ENCODE results near the gene NOS3.
"Not testable (repeated sequence)": the region's sequence is repeated elsewhere in the genome, so short reads cannot be mapped to it uniquely, and the experiment has no call there.

Gene NOS3

DNA sequence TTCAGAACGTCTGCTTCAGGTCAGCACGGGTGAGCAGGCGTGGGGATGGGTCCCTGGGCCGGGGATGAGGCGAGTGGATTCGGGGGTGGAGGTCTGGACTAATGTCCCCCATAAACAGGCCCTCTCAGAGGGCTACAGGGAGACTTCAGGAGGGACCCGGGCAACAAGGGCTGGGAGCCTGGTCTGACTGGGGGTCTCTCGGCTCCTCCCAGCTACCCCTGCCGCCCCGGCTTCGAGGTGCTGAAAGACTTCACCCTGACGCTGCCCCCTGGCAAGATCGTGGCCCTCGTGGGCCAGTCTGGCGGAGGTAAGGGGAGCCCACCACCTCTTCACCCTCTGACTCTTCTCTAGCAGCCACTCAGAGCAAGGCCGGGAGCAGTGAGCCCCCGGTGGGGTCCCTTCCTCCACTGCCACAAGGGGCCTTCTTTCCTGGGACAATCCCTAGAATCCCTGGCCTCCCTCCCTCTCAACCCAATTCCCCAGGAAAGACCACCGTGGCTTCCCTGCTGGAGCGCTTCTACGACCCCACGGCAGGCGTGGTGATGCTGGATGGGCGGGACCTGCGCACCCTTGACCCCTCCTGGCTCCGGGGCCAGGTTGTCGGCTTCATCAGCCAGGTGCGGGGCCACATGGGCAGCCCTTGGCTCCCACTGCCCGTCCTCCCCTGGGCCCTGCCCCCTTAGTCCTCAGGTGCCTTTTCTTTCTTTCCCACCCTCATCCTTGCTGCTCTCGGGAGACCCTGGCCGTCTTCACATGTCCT, 50.0 kb downstream of the NOS3 start:
- DNase-seq: no peak

- not testable (repeated sequence) for DNase-seq
Observed at GRCh38 chr7:151043449-151043848, 52.6 kb downstream of the NOS3 start.

DNA sequence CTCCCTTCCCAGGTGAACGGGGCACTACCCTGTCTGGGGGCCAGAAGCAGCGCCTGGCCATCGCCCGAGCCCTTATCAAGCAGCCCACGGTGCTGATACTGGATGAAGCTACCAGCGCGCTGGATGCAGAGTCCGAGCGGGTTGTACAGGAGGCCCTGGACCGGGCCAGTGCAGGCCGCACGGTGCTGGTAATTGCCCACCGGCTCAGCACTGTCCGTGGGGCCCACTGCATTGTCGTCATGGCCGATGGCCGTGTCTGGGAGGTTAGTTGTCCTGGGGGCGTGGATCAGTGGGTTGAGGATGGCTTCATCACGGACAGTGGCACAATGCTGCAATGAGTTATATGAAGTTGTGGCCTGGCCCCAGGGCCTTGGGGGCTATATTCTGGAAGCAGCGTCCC, 53.1 kb downstream of the NOS3 start:
- DNase-seq: no peak

GRCh38 chr7:151045262-151045661, 54.4 kb downstream of the NOS3 start:
- no peak for DNase-seq

GRCh38 chr7:151045967-151046366, 55.1 kb downstream of the NOS3 start:
- DNase-seq: no peak

DNA sequence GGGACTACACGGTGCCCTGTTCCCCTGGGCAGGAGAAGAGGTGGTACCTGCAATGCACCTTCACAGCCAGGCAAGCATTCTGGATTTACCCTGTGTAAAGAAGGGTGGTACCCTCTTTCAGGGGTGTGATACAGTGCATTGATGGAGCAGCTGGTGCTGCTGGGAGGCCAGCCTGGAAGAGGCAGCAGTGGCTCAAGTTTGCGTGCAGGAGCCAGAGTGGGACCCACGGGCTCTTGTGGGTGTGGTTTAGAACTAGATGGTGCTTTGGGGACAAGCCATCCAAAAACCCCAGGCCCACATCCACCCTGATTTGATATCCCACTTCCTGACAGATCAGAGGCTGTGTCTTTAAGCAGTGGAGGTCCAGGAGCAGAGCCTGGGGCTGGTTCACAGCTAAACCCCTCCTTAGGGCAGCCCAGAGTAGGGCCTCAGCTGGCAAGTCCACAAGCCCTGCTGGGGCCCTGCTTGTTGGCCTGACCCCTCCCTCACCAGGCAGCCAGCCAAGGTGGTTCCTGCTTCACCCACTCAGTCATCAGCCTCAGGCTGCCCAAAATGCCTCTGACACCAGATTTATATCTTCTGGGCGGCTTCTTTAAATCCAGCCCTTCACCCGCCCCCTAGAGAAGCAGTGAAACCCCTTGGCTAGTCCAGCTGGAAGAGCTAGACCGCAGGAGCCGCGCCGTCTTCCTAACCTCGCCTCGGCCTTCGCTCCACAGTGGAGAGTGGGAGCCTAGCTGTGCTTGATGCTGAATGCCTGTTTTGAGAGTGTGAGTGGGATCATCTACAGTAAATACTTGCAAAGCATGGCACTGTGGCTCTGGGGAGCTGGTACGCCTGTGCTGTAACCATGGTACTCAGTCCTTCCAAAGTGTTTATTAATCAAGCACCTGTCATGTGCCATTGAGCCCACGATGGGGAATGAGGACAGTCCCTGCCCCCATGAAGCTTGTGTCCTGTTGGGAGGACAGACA, 56.1 kb downstream of the NOS3 start:
- no peak for DNase-seq

DNA sequence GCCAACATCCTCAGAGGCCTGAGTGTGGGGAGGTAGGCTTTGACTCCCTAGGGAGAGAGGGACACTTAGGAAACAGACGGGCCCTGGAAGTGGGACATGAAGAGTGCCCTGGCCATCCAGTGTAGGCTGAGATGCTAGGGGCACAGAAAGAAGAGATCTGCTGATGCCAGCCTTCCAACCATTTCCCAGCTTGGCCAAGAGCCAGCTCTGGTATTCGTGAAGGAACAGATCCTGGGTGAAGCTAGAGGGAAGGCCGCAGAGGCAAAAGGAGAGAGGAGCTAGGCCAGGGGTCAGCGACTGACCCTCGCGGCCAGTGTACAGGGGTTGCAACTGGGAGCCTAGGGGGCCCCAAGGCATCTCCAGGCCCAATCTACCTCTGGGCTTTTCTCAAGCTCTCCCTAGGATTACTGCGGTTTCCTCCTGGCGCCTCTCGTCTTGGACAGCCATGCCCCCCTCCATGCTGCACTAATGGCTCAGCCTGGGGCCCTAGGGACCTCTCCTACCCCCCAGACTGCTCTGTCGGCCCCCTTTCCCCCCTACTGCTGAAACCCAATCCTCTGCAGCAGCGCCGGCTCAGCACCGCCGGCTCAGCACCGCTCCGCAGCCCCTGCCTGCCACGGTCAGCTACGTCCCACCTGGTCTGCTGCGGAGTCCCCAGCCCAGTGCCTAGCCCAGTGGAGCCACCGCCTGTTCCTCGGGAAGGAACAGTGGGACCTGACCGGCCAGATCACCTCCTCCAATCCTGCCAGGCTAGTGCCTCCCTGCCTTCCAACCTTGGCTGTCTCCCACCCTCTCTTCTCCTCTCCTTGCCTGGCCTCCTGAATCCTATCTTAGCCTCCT, 57.4 kb downstream of the NOS3 start, which contains the start of gene ASIC3:
Gene ASIC3 (plus strand): TSS at position 556 of the 840 bp plus-strand sequence. CDS start 355 bp downstream, outside the sequence.
- DNase-seq: no peak

GRCh38 chr7:151048911-151049463, 58.2 kb downstream of the NOS3 start:
- no peak for DNase-seq

- peak; percentile 57 for DNase-seq
Observed at GRCh38 chr7:151051108-151051507, 60.3 kb downstream of the NOS3 start.

DNA sequence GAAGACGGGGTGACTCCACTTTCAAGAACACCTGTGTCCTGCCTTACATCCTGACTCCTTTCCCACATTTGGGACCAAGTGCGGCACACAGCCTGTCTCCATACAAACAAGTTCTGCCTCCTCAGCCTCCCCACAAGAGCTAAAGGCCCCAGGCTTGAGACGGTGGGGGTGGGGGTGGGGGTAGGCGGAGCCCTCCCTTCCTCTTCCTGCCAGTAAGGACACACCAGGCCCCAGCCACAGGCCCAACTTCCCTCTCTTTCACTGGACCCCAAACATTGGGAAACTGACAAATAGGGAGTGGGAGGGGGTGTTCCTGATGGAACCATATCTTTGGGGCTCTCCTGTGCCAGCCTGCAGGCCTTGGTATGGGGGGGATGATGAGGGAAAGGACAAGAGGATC, 62.3 kb downstream of the NOS3 start:
- DNase-seq: no peak

GRCh38 chr7:151053751-151054150, 62.9 kb downstream of the NOS3 start:
- DNase-seq: no peak

- no peak for DNase-seq
Observed at GRCh38 chr7:151056283-151056665, 65.5 kb downstream of the NOS3 start.

- no peak for DNase-seq
Observed at GRCh38 chr7:151056666-151057505, 66.1 kb downstream of the NOS3 start.

DNA sequence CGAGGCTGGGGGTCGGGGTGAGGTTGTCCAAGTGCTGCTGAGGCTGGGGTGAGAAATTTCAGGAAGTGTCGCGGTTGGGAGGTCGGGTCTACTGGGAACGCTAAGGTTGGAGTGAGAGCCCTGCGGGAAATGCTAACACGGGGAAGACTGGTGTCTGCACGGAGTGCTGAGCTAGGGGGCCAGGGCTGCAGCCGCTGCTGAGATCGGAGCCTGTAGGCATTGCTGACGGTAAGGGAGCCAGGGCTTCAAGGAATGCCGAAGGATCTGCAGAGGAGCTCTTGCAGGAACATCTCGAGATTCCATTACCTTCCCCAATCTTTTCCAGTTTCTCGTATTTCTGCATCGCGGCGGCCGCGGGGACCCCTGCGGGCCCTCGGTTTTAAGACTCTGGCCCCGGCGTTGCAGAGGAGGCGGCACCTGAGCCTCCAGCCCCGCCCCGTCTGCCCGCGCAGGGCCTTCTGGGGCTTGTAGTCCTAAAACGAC, 66.7 kb downstream of the NOS3 start, which contains the start of gene CDK5:
Gene CDK5 (minus strand): TSS at position 392 of the 483 bp plus-strand sequence. CDS start 49 bp downstream, at position 343.
- DNase-seq: no peak

DNA sequence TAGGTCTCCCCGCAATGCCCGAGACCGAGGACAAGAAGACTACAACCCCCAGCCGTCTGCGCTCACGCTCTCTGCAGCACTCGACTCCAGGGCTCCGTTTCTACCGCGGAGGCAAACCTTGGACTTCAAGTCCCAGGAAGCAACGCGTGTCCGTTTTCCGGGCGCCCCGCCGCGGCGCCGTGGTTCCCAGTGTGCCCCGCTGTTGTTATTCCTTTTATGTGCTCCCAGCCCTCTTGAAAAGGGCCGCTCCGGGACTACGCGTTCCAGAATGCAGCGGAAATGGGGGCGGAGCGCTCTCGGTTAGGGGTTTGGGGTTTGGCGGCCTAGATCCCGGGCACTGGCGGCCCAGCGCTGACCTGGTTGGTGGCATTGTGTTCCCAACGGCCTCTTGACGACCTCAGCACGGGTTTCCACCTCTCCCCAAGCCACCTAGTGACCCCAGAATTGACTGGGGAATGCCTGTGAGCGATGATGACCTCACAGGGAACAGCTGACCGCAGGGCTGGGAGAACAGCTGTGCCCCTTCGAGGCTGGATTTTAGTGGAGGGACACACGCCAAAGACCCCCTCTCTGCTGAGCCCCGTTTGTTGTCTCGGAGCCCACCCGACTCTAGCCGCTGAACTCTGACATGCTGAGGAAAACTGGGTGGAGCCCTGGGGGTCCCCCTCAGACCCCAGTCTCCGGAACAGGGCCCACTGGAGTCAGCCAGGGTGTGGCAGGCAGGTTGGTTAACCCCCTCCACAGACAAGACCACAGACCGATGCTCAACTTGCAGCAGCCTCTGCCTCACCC, 67.4 kb downstream of the NOS3 start:
- DNase-seq: peak; percentile 97

DNA sequence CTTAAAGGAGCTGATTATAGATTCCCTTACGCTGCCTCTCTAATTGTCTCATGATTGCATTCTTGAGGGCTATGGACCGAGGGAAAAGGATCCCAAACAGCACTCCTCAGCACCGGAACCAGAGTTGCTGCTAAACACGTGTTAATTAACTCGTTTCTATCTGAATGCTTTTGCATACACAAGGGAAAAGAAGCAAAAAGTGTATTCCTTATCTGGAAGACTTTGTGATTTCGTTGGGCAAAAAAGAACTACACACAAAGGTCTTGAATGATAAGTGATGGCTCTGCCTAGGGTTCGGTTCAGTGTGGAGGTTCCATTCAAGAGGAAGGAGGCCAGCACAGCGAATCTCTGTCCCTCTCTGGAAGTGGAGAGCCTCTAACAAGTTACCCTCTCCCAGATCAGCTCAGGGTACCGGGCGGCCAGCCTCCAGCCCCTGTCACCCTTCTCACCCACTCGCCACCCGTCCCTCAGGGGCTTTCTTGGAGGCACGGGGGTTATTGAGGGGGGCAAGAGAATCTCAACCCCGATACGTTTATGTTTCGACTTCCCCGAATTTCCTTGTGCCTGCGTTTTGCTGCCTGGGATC, 68.1 kb downstream of the NOS3 start:
- peak; percentile 27 for DNase-seq

DNA sequence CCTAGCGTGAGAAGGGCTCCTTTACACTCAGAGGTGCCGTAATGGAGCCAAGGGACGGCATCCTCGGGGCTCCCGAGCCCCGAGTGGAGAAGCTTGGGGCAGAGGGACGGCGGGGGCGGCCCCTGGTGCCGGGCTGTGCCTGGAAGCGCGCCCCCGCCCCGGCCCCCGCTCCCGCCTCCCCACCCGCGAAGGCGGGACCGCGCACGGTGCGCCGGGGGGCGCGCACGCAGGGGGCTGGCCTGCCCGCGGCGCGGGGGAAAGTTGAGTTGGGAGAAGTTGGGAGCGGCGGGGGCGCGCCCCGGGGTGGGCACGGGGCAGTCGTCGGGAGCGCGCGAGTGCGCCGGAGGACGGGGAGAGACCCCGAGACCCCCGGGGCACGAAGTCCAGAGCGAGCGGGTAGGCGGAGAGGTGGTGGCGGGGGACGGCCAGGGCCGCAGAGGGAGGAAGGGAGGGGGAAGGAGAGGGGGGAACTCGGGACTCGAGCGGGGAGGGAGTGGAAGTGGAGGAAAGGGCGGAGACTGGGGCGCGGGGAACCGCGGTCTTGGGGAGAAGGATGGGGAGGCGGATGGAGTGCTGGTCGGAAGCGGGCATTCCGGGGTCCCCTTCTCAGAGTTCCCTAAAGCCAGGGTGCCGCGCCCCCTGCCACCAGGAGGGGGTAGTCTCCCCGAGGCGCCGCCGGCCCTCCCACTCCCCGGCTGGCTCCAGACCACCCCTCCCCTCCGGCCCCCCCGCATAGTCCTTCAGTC, 68.7 kb downstream of the NOS3 start, which contains the start of gene SLC4A2:
Gene SLC4A2 (plus strand): TSS at position 223 of the 746 bp plus-strand sequence. CDS start 2,399 bp downstream, outside the sequence.
- peak; percentile 73 for DNase-seq

DNA sequence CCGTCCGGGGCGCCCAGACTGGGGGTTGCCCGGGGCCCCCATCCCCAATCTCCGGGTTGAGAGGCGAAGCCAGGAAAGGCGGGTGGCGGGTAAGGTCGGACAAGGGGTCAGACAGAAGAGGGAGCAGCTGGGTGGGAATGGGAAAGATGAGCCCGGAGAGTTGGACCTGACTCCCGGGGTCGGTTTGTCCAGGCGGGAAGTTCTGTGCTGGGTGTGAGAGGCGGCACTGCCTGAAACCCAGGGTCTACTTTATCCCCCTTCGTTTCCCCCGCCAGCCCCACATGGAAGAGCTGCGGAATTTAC, 69.2 kb downstream of the NOS3 start:
- no peak for DNase-seq

Data from activated naive CD4-positive, alpha-beta T cell treated with Interleukin-2 at 50 U/mL for 16 hours (primary cell).